Gastroesophageal sphincter (tissue), 3 donors: ENCODE data around the gene WDFY1.

Experiments
- POLR2A ChIP-seq, 2 donors: fragments of 450-650 bp; IDR thresholded peaks; one replicate each; pipeline ENCODE4 v1.6.1; 2017; ENCODE audit warnings: antibody characterized with exemption in 2 of 2, mild to moderate bottlenecking in 2 of 2, moderate library complexity in 1 of 2
- POLR2AphosphoS5 ChIP-seq: sonication (generic); formaldehyde crosslinking; IDR thresholded peaks from one replicate; pipeline ENCODE4 v1.6.1; 2017; ENCODE audit warnings: antibody characterized with exemption
- TF ChIP-seq, protein P1 (sequence below), 4 experiments: fragments of 200-600 bp in 2 of 4; fragments of 450-650 bp in 2 of 4; sonication (generic) in 1 of 4; IDR thresholded peaks; one replicate each; pipeline ENCODE4 v1.5.1; 2017 to 2019; ENCODE audit warnings: antibody characterized with exemption in 4 of 4, mild to moderate bottlenecking in 2 of 4, moderate library complexity in 2 of 4

DNA sequence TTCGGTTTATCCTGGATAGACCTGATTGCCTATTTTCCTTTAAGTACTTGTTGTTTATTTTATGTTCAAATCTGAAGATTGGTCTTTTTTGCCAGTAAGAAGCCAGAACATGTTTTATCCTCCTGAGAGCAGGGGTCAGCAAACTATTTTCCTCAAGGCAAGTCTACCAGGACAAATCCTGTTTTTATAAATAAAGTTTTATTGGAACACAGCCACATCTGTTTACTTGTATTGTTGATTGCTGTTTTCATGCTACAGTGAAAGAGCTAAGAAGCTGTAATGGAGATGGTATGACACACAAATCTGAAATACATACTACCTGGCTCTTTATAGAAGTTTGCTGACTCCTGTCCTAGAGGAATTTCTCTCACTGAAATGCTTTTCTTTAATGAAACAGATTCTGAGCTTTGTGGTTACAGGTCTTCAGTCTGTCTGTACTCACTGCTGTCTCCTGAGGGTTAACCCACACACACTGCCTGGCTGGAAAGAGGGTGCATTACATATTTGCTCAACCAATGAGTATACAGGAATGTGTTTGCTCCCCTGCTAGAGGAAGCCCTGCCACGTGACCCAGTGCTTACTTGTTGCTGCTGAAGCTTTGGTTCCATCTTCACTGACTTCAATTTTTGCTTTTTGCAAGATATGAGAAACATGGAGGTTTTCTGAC, 34.7 kb upstream of the WDFY1 start:
- TF ChIP-seq, protein P1, sequence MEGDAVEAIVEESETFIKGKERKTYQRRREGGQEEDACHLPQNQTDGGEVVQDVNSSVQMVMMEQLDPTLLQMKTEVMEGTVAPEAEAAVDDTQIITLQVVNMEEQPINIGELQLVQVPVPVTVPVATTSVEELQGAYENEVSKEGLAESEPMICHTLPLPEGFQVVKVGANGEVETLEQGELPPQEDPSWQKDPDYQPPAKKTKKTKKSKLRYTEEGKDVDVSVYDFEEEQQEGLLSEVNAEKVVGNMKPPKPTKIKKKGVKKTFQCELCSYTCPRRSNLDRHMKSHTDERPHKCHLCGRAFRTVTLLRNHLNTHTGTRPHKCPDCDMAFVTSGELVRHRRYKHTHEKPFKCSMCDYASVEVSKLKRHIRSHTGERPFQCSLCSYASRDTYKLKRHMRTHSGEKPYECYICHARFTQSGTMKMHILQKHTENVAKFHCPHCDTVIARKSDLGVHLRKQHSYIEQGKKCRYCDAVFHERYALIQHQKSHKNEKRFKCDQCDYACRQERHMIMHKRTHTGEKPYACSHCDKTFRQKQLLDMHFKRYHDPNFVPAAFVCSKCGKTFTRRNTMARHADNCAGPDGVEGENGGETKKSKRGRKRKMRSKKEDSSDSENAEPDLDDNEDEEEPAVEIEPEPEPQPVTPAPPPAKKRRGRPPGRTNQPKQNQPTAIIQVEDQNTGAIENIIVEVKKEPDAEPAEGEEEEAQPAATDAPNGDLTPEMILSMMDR (IDR thresholded peaks at IDR 0.05): no peak
- TF ChIP-seq POLR2A (IDR thresholded peaks at IDR 0.05): no peak
- TF ChIP-seq POLR2AphosphoS5: no peak
